Sigmoid colon (tissue), 7 donors: ENCODE data around the gene ASCL1. TPM values are rescaled to one million over a fixed set of nuclear protein-coding genes. Genes with fewer than 3 reads are reported as not detected.

Experiments
- DNase-seq: peaks from one replicate; pipeline ENCODE4 v3.0.0-alpha.2; 2019
- H3K27ac ChIP-seq, 4 donors: fragments of 200-600 bp; sonication (generic); one replicate each; pipeline ENCODE4 v1.5.1; 2016 to 2019; ENCODE audit warnings: mild to moderate bottlenecking in 1 of 4
- H3K27me3 ChIP-seq, 3 donors: fragments of 200-600 bp; sonication (generic); one replicate each; pipeline ENCODE4 v1.5.1; 2019; ENCODE audit warnings: mild to moderate bottlenecking in 1 of 3
- H3K36me3 ChIP-seq, 4 donors: fragments of 200-600 bp; sonication (generic); one replicate each; pipeline ENCODE4 v1.5.1; 2016 to 2019
- H3K4me1 ChIP-seq, 4 donors: fragments of 200-600 bp; sonication (generic); one replicate each; pipeline ENCODE4 v1.5.1; 2017 to 2019
- H3K4me3 ChIP-seq, 4 donors: fragments of 200-600 bp; sonication (generic); one replicate each; pipeline ENCODE4 v1.5.1; 2017 to 2019; ENCODE audit warnings: mild to moderate bottlenecking in 2 of 4, moderate library complexity in 1 of 4
- H3K9me3 ChIP-seq, 4 donors: fragments of 200-600 bp in 3 of 4; sonication (generic) in 3 of 4; one replicate each; pipeline versions ENCODE4 v1.5.1 to v1.6.1; 2013 to 2019
- EP300 ChIP-seq, 4 donors: sonication (generic); formaldehyde crosslinking; IDR thresholded peaks; one replicate each; pipeline ENCODE4 v1.6.1; 2017; ENCODE audit warnings: antibody characterized with exemption in 4 of 4
- POLR2A ChIP-seq, 2 donors: fragments of 450-650 bp; IDR thresholded peaks; one replicate each; pipeline ENCODE4 v1.6.1; 2016; ENCODE audit warnings: antibody characterized with exemption in 2 of 2, mild to moderate bottlenecking in 2 of 2, moderate library complexity in 2 of 2
- POLR2AphosphoS5 ChIP-seq, 4 donors: sonication (generic); formaldehyde crosslinking; IDR thresholded peaks; one replicate each; pipeline ENCODE4 v1.6.1; 2017; ENCODE audit warnings: antibody characterized with exemption in 4 of 4
- WGBS, 2 donors: extraction: QIAGEN DNeasy Blood & Tissue Kit; methylation state at CpG; one replicate each; pipeline ENCODE4 v1.1.7; 2013; 5-methylcytosine and 5-hydroxymethylcytosine counted together
- intact Hi-C: fragments of 100-400 bp; cut with DNase I; formaldehyde crosslinking; loops from one replicate; pipeline ENCODE4 v1.15.1; 2023
- polyA plus RNA-seq, 3 donors: library from polyadenylated mRNA; stranded (reverse); fragments of 200-250 nt; gene quantifications; one replicate each; pipeline ENCODE4 v1.2.3, GENCODE V29; 2013
- total RNA-seq, 4 donors: library from RNA; depleted of rRNA; stranded (reverse); fragments of >200 nt; gene quantifications; one replicate each; pipeline ENCODE4 v1.1.0, GENCODE V29; 2016
- TF ChIP-seq, protein P1 (sequence below), 4 experiments: fragments of 450-650 bp in 3 of 4; fragments of 200-600 bp in 1 of 4; IDR thresholded peaks; one replicate each; pipeline ENCODE4 v1.5.1; 2016 to 2019; ENCODE audit warnings: antibody characterized with exemption in 4 of 4, mild to moderate bottlenecking in 3 of 4, moderate library complexity in 2 of 4
- donor health status: healthy with polysubstance abuse.
- donor health status: Bipolar disorder and iron deficiency.
- donor health status: healthy.

Gene ASCL1
- total and polyA plus RNA-seq, 7 donors = under 0.01 to 0.60 (median 0.32) TPM; not detected in 3

DNA sequence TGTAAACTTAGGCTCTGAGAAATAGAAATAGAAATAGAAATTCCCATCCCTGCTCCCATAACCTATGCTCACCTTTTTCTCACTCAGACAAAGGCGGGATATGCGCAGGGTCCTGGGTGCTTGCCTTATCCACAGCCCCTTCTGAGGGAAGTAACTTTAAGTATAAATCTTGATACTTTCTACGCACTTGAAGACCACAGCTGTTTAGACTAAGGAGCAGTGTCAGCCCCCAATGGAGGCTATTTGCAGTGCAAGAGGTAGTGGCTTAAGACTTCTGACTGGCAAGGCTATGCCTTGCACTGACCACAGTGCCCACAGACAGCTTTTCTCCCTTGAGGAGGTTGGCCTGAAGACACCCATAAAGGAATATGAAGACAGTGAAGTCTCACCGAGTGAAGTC is 35.2 kb downstream of the ASCL1 start:
- no peak overlapping the region for H3K4me3 ChIP-seq
- DNase-seq = no peak
- H3K36me3 ChIP-seq = no peaks in the 10 kb centered on the region
- WGBS, 2 donors = 91 to 94% methylated on average over 4 of the region's 4 CpGs
- TF ChIP-seq EP300 (IDR thresholded peaks at IDR 0.05) = no peak
- TF ChIP-seq, protein P1, sequence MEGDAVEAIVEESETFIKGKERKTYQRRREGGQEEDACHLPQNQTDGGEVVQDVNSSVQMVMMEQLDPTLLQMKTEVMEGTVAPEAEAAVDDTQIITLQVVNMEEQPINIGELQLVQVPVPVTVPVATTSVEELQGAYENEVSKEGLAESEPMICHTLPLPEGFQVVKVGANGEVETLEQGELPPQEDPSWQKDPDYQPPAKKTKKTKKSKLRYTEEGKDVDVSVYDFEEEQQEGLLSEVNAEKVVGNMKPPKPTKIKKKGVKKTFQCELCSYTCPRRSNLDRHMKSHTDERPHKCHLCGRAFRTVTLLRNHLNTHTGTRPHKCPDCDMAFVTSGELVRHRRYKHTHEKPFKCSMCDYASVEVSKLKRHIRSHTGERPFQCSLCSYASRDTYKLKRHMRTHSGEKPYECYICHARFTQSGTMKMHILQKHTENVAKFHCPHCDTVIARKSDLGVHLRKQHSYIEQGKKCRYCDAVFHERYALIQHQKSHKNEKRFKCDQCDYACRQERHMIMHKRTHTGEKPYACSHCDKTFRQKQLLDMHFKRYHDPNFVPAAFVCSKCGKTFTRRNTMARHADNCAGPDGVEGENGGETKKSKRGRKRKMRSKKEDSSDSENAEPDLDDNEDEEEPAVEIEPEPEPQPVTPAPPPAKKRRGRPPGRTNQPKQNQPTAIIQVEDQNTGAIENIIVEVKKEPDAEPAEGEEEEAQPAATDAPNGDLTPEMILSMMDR (IDR thresholded peaks at IDR 0.05) = no peak
- no peaks in the 10 kb centered on the region for H3K4me1 ChIP-seq
- no peaks in the 10 kb centered on the region for H3K27me3 ChIP-seq
- no peaks in the 10 kb centered on the region for H3K9me3 ChIP-seq
- no peak overlapping the region for H3K27ac ChIP-seq
- intact Hi-C loops = no loop called here

DNA sequence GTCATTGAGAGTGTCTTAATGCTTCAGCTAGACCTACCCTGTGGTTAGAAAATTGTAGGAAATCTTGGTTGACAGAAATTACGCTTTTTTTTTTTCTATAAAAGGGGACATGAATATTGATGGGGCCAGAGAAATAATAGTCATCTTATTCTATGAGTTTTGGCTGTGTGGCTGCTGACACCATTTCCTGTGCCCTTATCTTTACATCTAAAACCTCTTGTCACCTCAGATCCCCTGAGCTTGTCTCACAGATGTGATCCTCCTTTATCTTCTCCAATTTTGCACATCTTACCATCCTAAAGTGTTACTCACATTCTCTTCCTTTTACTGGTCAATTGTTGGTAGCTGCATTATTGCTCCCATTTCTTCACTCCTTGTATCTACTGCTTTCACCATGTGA is 36.1 kb downstream of the ASCL1 start:
- Histone ChIP-seq H3K4me3 (no peak overlapping the region), H3K9me3 (peaks cover 0 to 2% (median 0%) of the 10 kb centered on the region in 4 donors), H3K27me3 (no peaks in the 10 kb centered on the region), H3K36me3 (no peaks in the 10 kb centered on the region), H3K27ac (no peak overlapping the region), H3K4me1 (no peaks in the 10 kb centered on the region)
- TF ChIP-seq POLR2A (IDR thresholded peaks at IDR 0.05) (no peak), POLR2AphosphoS5 (IDR thresholded peaks at IDR 0.05) (no peak), EP300 (IDR thresholded peaks at IDR 0.05) (no peak)
- TF ChIP-seq, protein P1 (IDR thresholded peaks at IDR 0.05) = no peak
- intact Hi-C loops = no loop called here
- no peak for DNase-seq
- 83 to 89% methylated on average over 1 of the region's 1 CpG for WGBS, 2 donors

DNA sequence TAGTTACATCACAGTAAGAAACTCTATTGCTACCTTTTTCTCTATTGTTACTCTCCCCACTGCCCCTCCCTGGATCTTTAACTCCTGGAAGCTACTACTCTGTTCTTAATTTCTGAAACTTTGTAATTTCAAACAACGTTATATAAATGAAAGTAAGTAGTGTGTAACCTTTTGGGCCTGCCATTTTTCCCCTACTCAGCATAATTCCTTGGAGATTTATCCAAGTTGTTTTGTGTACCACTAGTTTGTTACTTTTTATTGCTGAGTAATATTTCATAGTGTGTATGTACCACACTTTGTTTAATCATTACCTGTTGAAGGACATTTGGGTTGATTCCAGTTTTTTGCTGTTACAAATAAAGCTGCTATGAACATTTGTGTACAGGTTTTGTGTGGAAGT is 37.9 kb downstream of the ASCL1 start:
- Histone ChIP-seq H3K27ac (no peak overlapping the region), H3K9me3 (peaks cover 0 to 2% (median 0%) of the 10 kb centered on the region in 4 donors), H3K36me3 (no peaks in the 10 kb centered on the region), H3K27me3 (no peaks in the 10 kb centered on the region), H3K4me3 (no peak overlapping the region), H3K4me1 (no peaks in the 10 kb centered on the region)
- no peak for TF ChIP-seq POLR2A (IDR thresholded peaks at IDR 0.05)
- TF ChIP-seq EP300 (IDR thresholded peaks at IDR 0.05) = no peak
- TF ChIP-seq, protein P1 (IDR thresholded peaks at IDR 0.05) = no peak
- no peak for TF ChIP-seq POLR2AphosphoS5 (IDR thresholded peaks at IDR 0.05)
- intact Hi-C loops = no loop called here
- no peak for DNase-seq
- WGBS, 2 donors = 77 to 81% methylated on average over 1 of the region's 1 CpG

Other genes with a start within 250 kb of the ASCL1 start
- 1 to 10 TPM in 1 of 4 donors, under 1 TPM in 2, not detected in 1; 0.36 to 1.1 (median 0.55) TPM for gene PAH, start 40.4 kb upstream of the ASCL1 start, total RNA-seq
- gene PAH, start 40.4 kb upstream of the ASCL1 start, polyA plus RNA-seq = under 1 TPM in 1 of 3 donors, not detected in 2; 0.19 TPM